Bronchial epithelial cell (primary cell): ENCODE measurements around the gene TBX10. TPM values are rescaled to one million over a fixed set of nuclear protein-coding genes. Genes with fewer than 3 reads are reported as not detected.
A peak's percentile ranks its signal among the peaks of the same experiment; 100 is the strongest.

ENCODE experiments used
- DNase-seq: peaks from one replicate; pipeline ENCODE4 v3.0.0-alpha.2; 2010; ENCODE audit warnings: low read depth
- FAIRE-seq: peaks from 2 replicates; lab custom pipeline; 2011; peaks lifted over from hg19 to GRCh38; lab: Jason Lieb, UNC
- H3K27me3 ChIP-seq: 2 replicates; pipeline ENCODE4 v1.5.1; 2011; ENCODE audit warnings: low read length; ENCODE audit not compliant: control insufficient read depth, insufficient read depth
- H3K36me3 ChIP-seq: 2 replicates; pipeline ENCODE4 v1.5.1; 2011; ENCODE audit warnings: low read length; ENCODE audit not compliant: control insufficient read depth, insufficient read depth
- H3K4me3 ChIP-seq: 2 replicates; pipeline ENCODE4 v1.5.1; 2011; ENCODE audit warnings: mild to moderate bottlenecking, low read depth, low read length, control low read depth
- CTCF ChIP-seq: IDR thresholded peaks from 2 replicates; pipeline ENCODE4 v1.5.1; 2011; ENCODE audit warnings: mild to moderate bottlenecking, moderate library complexity, low read length, control low read depth, inconsistent platforms; ENCODE audit not compliant: insufficient read depth, severe bottlenecking
- total RNA-seq: library from RNA; depleted of rRNA; stranded (reverse); fragments of >200 nt; gene quantifications from 2 replicates; pipeline ENCODE4 v1.2.1, GENCODE V29; 2014

TBX10 gene
- total RNA-seq, 1 donor from 2014 or later, result not detected

GRCh38 chr11:67652965-67653845, 13.6 kb upstream of the TBX10 start:
- DNase-seq (no peak), FAIRE-seq (no peak)
- no peaks in the 10 kb centered on the region for H3K27me3 ChIP-seq
- no peak for TF ChIP-seq CTCF
- H3K4me3 ChIP-seq, result no peak overlapping the region
- no peaks in the 10 kb centered on the region for H3K36me3 ChIP-seq

- FAIRE-seq, result no peak
- TF ChIP-seq CTCF, result no peak
- H3K27me3 ChIP-seq, result no peaks in the 10 kb centered on the region
These were observed 12.6 kb upstream of the TBX10 start for GRCh38 chr11:67651976-67652781.

GRCh38 chr11:67649634-67650510, 10.3 kb upstream of the TBX10 start:
- TF ChIP-seq CTCF, result no peak
- no peaks in the 10 kb centered on the region for H3K36me3 ChIP-seq
- FAIRE-seq (peak; percentile 96), DNase-seq (no peak)
- no peaks in the 10 kb centered on the region for H3K27me3 ChIP-seq
- H3K4me3 ChIP-seq, result no peak overlapping the region

More at GRCh38 chr11:67651976-67652781, 12.6 kb upstream of the TBX10 start:
- H3K4me3 ChIP-seq, result no peak overlapping the region
- H3K36me3 ChIP-seq, result no peaks in the 10 kb centered on the region
- DNase-seq, result no peak

- TF ChIP-seq CTCF, result no peak
- DNase-seq (no peak), FAIRE-seq (no peak)
- Histone ChIP-seq H3K4me3 (no peak overlapping the region), H3K36me3 (no peaks in the 10 kb centered on the region), H3K27me3 (no peaks in the 10 kb centered on the region)
These were observed 9.4 kb upstream of the TBX10 start for GRCh38 chr11:67648796-67649613.
